KMS-11 (cell line): ENCODE measurements around the gene ERLIN1.

ENCODE experiments used
- H2AFZ ChIP-seq: fragments of 200-600 bp; sonication (generic); 2 replicates; pipeline ENCODE4 v1.6.1; 2016; ENCODE audit warnings: antibody characterized with exemption, mixed run types, low read depth
- H3K27ac ChIP-seq: fragments of 200-600 bp; sonication (generic); 2 replicates; pipeline ENCODE4 v1.6.1; 2016; ENCODE audit warnings: mild to moderate bottlenecking, mixed run types
- H3K27me3 ChIP-seq: fragments of 200-600 bp; sonication (generic); 2 replicates; pipeline ENCODE4 v1.6.1; 2017; ENCODE audit warnings: mild to moderate bottlenecking, low read depth, mixed run types, moderate library complexity; ENCODE audit not compliant: insufficient read depth
- H3K36me3 ChIP-seq: fragments of 200-600 bp; sonication (generic); 2 replicates; pipeline ENCODE4 v1.6.1; 2017; ENCODE audit warnings: mild to moderate bottlenecking, mixed run types; ENCODE audit not compliant: insufficient read depth
- H3K4me1 ChIP-seq: fragments of 200-600 bp; sonication (generic); 2 replicates; pipeline ENCODE4 v1.6.1; 2016; ENCODE audit warnings: mild to moderate bottlenecking, low read depth, mixed run types; ENCODE audit not compliant: poor library complexity, severe bottlenecking
- H3K4me2 ChIP-seq: fragments of 200-600 bp; sonication (generic); 2 replicates; pipeline ENCODE4 v1.7.0; 2016; ENCODE audit warnings: mild to moderate bottlenecking, mixed run types
- H3K4me3 ChIP-seq: fragments of 200-600 bp; sonication (generic); IDR thresholded peaks from 2 replicates; pipeline ENCODE4 v1.6.1; 2017; ENCODE audit warnings: low read depth, low read length, mixed read lengths; ENCODE audit not compliant: insufficient read depth
- H3K79me2 ChIP-seq: fragments of 200-600 bp; sonication (generic); 2 replicates; pipeline ENCODE4 v1.6.1; 2016; ENCODE audit warnings: low read depth, mixed run types; ENCODE audit not compliant: insufficient read depth
- H3K9ac ChIP-seq: fragments of 200-600 bp; sonication (generic); 2 replicates; pipeline ENCODE4 v1.6.1; 2016; ENCODE audit warnings: mild to moderate bottlenecking, mixed run types
- H4K20me1 ChIP-seq: fragments of 200-600 bp; sonication (generic); 2 replicates; pipeline ENCODE4 v1.6.1; 2016; ENCODE audit warnings: mild to moderate bottlenecking, mixed run types; ENCODE audit not compliant: insufficient read depth
- CTCF ChIP-seq: fragments of 200-600 bp; sonication (generic); conservative IDR thresholded peaks from 2 replicates; pipeline ENCODE4 v1.6.1; 2017; ENCODE audit warnings: low read depth, mild to moderate bottlenecking, antibody characterized with exemption, low read length, moderate library complexity, mixed read lengths

Gene ERLIN1

DNA sequence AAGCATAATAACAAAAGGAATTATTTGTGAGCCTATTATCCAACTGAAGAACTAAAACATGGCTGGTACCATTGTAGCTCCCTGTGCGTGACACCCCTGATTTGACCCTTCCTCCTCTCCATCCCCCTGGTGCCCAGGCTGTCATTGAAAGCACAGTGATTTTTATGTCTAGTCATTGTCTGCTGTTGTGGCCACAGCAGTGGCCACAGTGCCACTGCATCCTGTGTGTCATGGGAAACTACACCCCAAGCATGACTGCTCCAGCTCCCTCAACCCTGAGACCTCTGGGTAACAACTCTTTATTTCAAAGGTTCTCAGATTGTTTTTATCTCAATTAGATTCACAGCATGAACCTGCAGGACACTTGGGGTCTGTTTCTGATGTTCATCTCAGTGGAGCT, 52.0 kb downstream of the ERLIN1 start:
- no peaks in the 10 kb centered on the region for H4K20me1 ChIP-seq
- H3K4me1 ChIP-seq: no peaks in the 10 kb centered on the region
- no peak overlapping the region for H3K27ac ChIP-seq
- no peak overlapping the region for H3K4me2 ChIP-seq
- H3K4me3 ChIP-seq: no peak overlapping the region
- no peaks in the 10 kb centered on the region for H3K79me2 ChIP-seq
- no peaks in the 10 kb centered on the region for H3K27me3 ChIP-seq
- no peak overlapping the region for H2AFZ ChIP-seq
- no peaks in the 10 kb centered on the region for H3K36me3 ChIP-seq
- H3K9ac ChIP-seq: no peak overlapping the region
- no peak for TF ChIP-seq CTCF

GRCh38 chr10:100132427-100132826, 53.4 kb downstream of the ERLIN1 start:
- TF ChIP-seq CTCF: no peak
- no peak overlapping the region for H3K4me2 ChIP-seq
- no peaks in the 10 kb centered on the region for H3K4me1 ChIP-seq
- no peaks in the 10 kb centered on the region for H3K36me3 ChIP-seq
- H4K20me1 ChIP-seq: no peaks in the 10 kb centered on the region
- no peaks in the 10 kb centered on the region for H3K79me2 ChIP-seq
- H3K27me3 ChIP-seq: no peaks in the 10 kb centered on the region
- H3K4me3 ChIP-seq: no peak overlapping the region
- no peak overlapping the region for H3K27ac ChIP-seq
- H2AFZ ChIP-seq: no peak overlapping the region
- H3K9ac ChIP-seq: no peak overlapping the region

GRCh38 chr10:100131571-100131970, 54.3 kb downstream of the ERLIN1 start:
- H3K4me1 ChIP-seq: no peaks in the 10 kb centered on the region
- no peak overlapping the region for H2AFZ ChIP-seq
- TF ChIP-seq CTCF: no peak
- no peak overlapping the region for H3K4me3 ChIP-seq
- H4K20me1 ChIP-seq: no peaks in the 10 kb centered on the region
- no peaks in the 10 kb centered on the region for H3K36me3 ChIP-seq
- no peak overlapping the region for H3K9ac ChIP-seq
- H3K4me2 ChIP-seq: no peak overlapping the region
- H3K79me2 ChIP-seq: no peaks in the 10 kb centered on the region
- H3K27ac ChIP-seq: no peak overlapping the region
- no peaks in the 10 kb centered on the region for H3K27me3 ChIP-seq

DNA sequence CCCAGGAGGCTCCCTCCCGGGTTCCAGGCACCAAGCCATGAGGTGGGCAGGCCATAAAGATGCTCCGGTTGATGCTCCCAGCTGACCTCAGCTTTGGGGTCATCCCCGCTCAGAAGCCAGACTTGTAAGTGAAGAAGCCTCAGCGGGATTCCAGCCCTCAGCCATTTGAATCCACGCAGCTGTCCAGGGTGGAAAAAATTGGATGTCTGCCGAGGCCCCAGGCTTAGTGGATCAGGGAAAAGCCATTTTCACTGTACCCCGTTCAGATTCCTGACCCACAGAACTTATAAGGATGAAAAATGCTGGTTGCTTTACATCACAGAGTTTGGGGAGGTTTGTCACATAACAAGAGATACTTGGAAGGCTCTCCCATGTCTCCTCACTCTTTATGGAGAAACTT, 55.0 kb downstream of the ERLIN1 start:
- Histone ChIP-seq H3K79me2 (no peaks in the 10 kb centered on the region), H3K36me3 (no peaks in the 10 kb centered on the region), H3K4me1 (no peaks in the 10 kb centered on the region), H3K9ac (no peak overlapping the region), H2AFZ (no peak overlapping the region), H3K4me2 (no peak overlapping the region), H4K20me1 (no peaks in the 10 kb centered on the region), H3K27me3 (no peaks in the 10 kb centered on the region), H3K27ac (no peak overlapping the region), H3K4me3 (no peak overlapping the region)
- no peak for TF ChIP-seq CTCF

DNA sequence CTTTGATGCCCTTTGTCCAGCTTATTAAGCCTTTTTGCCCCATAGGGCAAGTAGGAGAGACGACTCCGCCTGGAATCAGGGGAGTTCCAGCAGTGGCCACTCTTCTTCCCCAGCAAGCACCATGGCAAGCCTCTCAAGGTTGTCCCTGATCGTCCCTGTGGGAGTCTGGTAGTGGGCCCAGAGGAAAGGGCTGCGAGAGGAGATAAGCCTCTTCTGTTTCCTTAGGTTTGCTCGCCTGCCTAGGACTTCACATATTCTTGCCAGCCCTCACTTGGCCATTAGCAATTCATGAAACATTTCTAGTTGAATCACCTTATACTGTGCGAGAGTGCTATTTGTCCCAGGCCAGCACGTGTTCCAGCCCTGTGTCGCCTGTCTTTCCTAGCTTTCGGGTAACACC, 56.4 kb downstream of the ERLIN1 start:
- no peaks in the 10 kb centered on the region for H3K4me1 ChIP-seq
- no peak for TF ChIP-seq CTCF
- H3K27ac ChIP-seq: no peak overlapping the region
- H3K36me3 ChIP-seq: no peaks in the 10 kb centered on the region
- H2AFZ ChIP-seq: no peak overlapping the region
- H3K79me2 ChIP-seq: no peaks in the 10 kb centered on the region
- no peaks in the 10 kb centered on the region for H4K20me1 ChIP-seq
- H3K9ac ChIP-seq: no peak overlapping the region
- no peak overlapping the region for H3K4me2 ChIP-seq
- no peaks in the 10 kb centered on the region for H3K27me3 ChIP-seq
- no peak overlapping the region for H3K4me3 ChIP-seq
